T follicular helper cell (primary cell): ENCODE results near the gene SFXN4.
A peak's percentile ranks its signal among the peaks of the same experiment; 100 is the strongest.

ENCODE experiments used
- DNase-seq: peaks from one replicate; pipeline ENCODE4 v3.0.0-alpha.2; 2020; ENCODE audit warnings: low read depth
- total RNA-seq, 2 experiments: gene quantifications; one replicate each; lab custom pipeline; 2026; lab: John Stamatoyannopoulos, UW

SFXN4 gene
- 10.8 to 51.0 reads per million in 2 experiments for total RNA-seq

DNA sequence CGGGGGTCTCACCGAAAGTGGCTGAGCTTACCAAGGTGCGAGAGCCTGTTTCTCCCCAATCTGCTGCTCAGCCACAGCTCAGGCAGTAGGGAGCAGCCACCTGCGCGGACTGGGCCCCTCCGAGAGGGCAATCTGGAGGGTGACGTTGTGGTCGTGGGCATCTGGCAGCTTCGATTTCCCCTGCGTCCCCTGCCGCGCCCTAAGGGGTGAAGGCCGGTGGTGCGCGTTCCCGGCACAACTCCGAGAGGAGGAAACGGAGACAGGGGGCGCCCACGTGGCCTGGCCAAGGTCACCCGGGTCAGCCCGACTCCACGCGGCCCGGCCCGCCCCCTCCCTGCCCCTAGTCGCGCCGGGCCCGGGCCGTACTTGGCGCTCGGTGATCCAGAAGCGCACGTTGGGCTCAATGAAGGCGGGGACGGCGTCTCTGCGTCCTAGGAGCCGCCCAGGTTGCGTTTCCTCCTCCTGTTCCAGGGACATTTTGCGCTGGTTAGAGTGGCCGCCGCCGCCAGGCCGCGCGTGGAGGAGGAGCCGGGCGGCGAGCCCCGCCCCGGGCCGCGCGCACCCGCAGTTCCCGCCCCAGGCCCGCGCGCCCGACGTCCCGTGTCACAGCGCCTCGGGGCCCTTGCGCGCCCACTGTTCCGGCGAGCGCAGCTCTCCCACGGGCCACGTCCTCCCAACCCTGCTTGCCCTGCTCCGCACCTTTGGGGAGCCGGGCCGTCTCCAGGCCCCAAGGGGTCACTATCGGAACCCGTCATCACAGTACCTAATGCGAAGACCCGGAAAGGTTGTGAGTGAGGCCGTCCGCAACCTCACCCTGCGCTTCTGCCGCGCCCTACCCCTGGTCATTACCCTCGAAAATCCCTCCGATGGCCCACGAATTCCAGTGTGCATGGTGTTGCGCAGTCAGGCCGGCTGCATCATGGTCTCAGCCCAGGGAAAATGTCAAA, at the start of gene SFXN4:
TSS of gene SFXN4 (minus strand) at position 544 of the 947 bp plus-strand sequence. CDS start at position 477, 67 bp downstream.
- peak; percentile 65 for DNase-seq

- no peak for DNase-seq
These were observed 46.3 kb upstream of the SFXN4 start for GRCh38 chr10:119211625-119212441.

DNA sequence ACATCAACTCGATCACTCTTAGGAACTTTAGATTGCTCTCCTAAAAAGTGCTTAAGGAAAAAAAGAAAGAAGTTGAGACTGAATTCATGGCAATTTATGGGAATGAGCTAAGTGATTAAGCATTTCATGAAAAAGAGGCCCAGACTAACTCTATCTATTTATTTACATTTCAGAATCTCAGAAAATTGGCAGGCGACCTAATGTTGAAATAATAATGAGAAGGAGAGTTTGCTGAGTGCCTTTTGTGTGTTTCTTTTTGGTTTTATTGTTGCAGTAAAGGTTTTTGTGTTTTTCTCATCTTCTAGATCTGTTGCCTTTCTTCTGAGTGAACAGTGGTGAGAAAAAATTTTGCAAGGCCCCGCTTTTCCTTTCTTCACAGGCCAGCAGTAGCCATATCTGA, 45.7 kb upstream of the SFXN4 start:
- no peak for DNase-seq

GRCh38 chr10:119210633-119211032, 45.1 kb upstream of the SFXN4 start:
- DNase-seq = no peak

GRCh38 chr10:119209736-119210355, 44.3 kb upstream of the SFXN4 start:
- DNase-seq = no peak

GRCh38 chr10:119209035-119209735, 43.7 kb upstream of the SFXN4 start:
- DNase-seq = peak; percentile 51

DNA sequence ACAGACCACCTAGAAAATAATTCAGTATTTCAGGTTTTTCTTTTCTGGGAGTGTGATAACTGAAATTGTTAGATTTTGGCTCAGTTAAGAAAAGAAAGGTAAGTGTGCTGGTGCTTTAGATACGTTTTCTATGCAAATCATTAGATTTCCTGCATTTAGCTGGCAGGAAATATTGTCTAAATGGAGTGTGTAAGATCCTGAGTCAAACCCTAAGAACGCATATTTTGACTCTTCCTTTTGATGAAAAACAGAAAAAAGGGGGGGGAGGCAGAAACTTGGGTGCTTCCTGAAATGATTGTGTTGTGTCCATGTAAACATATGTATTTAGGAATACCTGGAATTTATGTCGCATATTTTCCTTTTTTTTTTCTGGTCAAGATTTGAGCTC, 43.0 kb upstream of the SFXN4 start:
- no peak for DNase-seq

DNA sequence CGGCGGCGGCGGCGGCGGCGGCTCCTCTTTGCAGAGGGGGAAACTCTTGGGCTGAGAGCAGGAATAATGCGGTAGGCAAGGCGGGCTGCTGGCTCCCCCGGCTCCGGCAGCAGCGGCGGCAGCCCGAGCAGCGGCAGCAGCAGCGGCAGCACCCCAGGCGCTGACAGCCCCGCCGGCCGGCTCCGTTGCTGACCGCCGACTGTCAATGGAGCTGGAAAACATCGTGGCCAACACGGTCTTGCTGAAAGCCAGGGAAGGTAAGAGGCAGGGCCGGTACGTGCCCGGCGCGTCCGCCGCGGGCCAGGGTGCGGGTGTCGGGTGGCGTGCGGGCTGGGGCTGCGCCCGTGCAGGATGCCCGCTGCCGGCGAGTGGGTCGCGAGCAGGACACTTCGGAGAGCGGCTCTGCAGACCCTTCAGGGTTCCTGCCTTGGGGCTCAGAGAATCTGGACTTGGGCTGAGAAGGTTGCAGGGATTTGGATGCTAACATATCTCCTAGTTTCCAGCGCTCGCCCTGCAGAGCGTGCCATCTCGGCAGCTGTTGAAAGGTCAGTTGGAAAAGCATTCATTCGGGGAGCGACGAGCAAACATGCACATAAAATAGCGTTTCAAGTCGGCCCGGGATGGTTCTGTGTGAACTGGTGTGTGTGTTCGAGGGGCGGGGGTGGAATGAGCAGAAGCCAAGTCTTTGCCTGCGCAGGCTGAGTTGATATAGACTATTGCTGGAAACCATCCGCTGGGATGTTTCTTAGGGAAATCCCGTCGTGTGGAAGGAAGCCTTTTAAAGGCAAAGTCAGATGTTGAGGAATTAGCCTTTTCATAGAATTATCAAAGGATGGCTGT, 42.4 kb upstream of the SFXN4 start:
- DNase-seq = no peak

- peak; percentile 96 for DNase-seq
These were observed 41.8 kb upstream of the SFXN4 start, which contains the start of gene GRK5 for GRCh38 chr10:119207366-119207666. Gene GRK5 (plus strand): TSS chr10:119207571. CDS start chr10:119207918, 347 bp downstream.

DNA sequence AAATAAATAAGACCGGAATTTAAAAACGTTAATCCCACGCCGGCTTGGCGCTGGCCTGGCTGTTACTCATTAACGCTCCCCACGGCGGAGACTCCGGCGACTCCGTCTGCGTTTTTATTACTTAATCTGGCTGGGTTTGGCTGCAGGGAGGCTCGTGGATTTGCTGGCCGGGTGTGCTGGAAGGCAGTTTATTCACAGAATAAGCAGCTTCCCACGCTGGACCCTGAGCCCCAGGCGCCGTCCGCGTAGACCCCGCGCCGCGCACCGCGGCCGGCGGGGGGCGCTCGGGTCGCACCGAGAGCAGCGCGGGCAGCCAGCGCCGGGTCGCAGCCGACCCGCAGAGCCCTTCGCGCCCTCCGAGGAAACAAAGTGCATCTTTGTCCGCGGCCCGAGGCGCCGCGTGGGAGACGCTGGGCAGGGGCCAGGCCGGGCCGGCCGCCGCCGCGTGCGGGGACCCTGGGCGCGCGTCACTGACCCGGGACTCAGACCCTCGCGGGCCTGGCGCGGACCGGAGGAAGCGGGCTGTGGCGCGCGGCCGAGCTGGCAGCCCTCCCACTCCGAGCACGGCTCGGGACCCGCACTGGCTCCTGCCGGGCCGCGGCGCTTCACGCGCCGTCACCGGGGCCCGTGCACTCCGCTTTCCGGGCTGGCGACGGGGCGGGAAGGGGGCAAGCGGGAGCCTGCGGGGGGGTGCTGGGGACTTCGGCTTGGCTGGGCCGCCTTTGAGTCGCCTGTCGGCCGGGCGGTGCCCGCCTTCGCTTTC, 41.3 kb upstream of the SFXN4 start:
- peak; percentile 55 for DNase-seq

GRCh38 chr10:119205894-119206602, 40.5 kb upstream of the SFXN4 start:
- no peak for DNase-seq

- DNase-seq = no peak
These were observed 37.5 kb upstream of the SFXN4 start for GRCh38 chr10:119203006-119203405.

DNA sequence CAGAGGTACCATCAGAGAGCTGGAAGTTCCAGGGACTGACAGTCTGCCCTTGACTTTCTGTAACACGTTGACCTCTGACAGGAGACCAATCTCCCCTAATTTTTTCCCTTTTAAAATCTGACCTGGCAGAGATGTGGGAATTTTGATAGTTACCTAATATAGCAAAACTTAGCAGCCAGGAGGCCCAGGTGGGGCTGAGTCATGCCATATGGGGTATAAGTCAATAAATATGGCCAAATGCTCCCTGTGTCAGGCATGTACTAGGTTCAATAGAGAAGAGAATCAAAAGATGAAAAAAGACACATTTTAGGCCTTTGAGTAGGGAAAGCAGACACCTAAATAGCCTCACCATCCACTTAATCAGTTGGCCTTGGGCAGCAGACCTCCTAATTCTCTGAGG, 35.7 kb upstream of the SFXN4 start:
- no peak for DNase-seq

DNA sequence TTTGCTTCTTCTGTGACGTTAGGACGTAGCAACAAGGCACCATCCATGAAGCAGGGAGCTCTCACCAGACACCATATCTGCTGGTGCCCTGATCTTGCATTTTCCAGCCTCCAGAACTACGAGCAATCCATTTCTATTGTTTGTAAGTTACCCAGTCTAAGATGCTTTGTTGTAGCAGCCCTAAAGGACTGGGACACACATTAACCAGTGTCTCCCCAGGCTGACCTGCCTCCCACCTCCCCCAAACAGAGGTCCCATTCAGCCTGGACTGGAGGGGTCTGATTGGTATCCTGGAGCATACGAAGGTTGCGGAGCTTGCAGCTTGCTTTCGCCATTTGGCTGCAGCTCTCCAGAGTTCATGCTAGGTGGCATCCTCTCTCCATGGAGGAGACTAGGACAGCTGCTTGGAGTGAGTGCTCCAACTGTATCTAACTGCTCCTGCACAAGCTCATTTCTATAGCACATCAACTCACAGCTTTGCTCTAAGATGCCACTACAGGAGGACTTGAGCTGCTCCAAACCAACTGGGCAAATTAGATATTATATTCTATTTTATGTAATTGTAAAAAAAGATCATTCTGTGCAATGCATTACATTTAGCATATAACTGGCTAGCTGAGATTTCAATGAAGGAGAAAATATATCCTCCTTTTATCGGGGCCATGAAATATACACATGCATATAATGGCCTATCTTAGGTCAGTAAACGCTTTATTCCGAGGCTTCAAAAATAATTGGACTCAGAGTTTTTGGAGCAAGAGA, 33.9 kb upstream of the SFXN4 start:
- DNase-seq = no peak

DNA sequence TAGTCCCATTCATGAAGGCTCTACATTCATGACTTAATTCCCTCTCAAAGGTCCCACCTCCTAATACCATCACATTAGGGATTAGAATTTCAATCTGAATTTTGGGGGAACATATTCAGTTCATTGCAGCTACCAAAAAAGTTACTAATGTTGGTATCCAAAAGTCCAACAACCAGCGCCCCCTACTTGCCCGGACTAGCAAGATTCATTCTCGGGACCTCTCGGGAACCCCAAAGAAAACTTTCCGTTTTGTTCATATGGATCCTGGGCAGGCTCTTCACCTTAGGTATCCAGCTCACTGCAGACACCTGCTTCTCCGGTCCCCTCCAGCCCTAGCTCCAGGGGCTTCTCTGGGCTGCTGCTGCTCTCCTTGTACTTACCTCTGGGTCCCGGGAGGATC, 32.9 kb upstream of the SFXN4 start:
- no peak for DNase-seq

DNA sequence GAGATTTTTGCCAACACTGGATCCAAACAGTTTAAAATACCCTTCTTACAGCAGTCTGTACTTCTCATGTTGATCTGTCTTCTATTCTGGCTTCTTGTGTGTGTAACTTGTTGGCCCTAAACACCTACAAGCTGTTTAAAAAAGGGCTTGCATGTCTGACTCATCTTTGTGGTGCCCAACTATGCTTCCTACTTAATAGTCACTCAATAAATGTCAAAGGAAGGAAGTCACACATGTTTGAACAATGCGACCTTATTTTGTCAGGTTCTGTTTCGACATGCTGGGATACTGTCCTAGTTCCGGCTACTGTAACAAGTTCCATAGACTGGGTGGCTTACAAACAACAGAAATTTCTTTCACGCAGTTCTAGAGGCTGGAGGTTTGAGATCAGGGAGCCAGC, 32.4 kb upstream of the SFXN4 start:
- no peak for DNase-seq

- no peak for DNase-seq
These were observed 26.4 kb upstream of the SFXN4 start for GRCh38 chr10:119191881-119192280.

- DNase-seq = no peak
These were observed 25.7 kb upstream of the SFXN4 start for GRCh38 chr10:119190954-119191785.
